Measurements from ENCODE around the gene COL6A1.
"Not testable (repeated sequence)": the region's sequence is repeated elsewhere in the genome, so short reads cannot be mapped to it uniquely, and the experiment has no call there.

COL6A1 gene

DNA sequence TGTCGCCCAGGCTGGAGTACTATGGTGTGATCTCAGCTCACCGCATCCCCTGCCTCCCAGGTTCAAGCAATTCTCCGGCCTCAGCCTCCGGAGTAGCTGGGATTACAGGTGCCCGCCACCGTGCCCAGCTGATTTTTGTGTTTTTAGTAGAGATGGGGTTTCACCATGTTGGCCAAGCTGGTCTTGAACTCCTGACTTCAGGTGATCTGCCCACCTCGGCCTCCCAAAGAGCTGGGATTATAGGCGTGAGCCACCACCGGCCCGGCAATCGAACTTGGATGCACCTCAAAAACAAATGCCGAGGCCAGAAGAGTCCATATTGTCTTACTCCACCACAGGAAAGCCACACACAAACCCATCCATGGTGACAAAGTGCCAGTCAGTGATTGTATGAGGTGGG, 65.3 kb downstream of the COL6A1 start:
- H3K27me3 ChIP-seq (ENCODE audit: control insufficient read depth, insufficient read depth, low read length); H3K4me2 ChIP-seq (ENCODE audit: low read length); H3K9me3 ChIP-seq (replicated peaks; ENCODE audit: low read length); H3K36me3 ChIP-seq (ENCODE audit: insufficient read depth, low read length); H3K4me3 ChIP-seq (ENCODE audit: low read length); H3K9ac ChIP-seq (ENCODE audit: low read depth, low read length): not testable (repeated sequence)
- H3K4me1 ChIP-seq (ENCODE audit: control insufficient read depth, insufficient read depth, low read length), result peaks cover 23% of the 10 kb centered on the region

GRCh38 chr21:46048926-46049889, 67.6 kb downstream of the COL6A1 start:
- no peaks in the 10 kb centered on the region for H3K27me3 ChIP-seq (ENCODE audit: control insufficient read depth, insufficient read depth, low read length)
- no peaks in the 10 kb centered on the region for H3K9me3 ChIP-seq (replicated peaks; ENCODE audit: low read length)
- H3K4me2 ChIP-seq (ENCODE audit: low read length), result peak overlapping the region; percentile 58
- peak overlapping the region; percentile 31 for H3K4me3 ChIP-seq (ENCODE audit: low read length)
- peak overlapping the region; percentile 76 for H3K9ac ChIP-seq (ENCODE audit: low read depth, low read length)
- peaks cover 41% of the 10 kb centered on the region for H3K4me1 ChIP-seq (ENCODE audit: control insufficient read depth, insufficient read depth, low read length)
- no peaks in the 10 kb centered on the region for H3K36me3 ChIP-seq (ENCODE audit: insufficient read depth, low read length)

- H3K9ac ChIP-seq (ENCODE audit: low read depth, low read length), result peak overlapping the region; percentile 73
- H3K36me3 ChIP-seq (ENCODE audit: insufficient read depth, low read length), result no peaks in the 10 kb centered on the region
- peak overlapping the region; percentile 58 for H3K4me2 ChIP-seq (ENCODE audit: low read length)
- peak overlapping the region; percentile 23 for H3K4me3 ChIP-seq (ENCODE audit: low read length)
- H3K4me1 ChIP-seq (ENCODE audit: control insufficient read depth, insufficient read depth, low read length), result peaks cover 45% of the 10 kb centered on the region
- no peaks in the 10 kb centered on the region for H3K9me3 ChIP-seq (replicated peaks; ENCODE audit: low read length)
- no peaks in the 10 kb centered on the region for H3K27me3 ChIP-seq (ENCODE audit: control insufficient read depth, insufficient read depth, low read length)
Measured at GRCh38 chr21:46049890-46050667, 68.5 kb downstream of the COL6A1 start.

- Histone ChIP-seq H3K9me3 (replicated peaks; ENCODE audit: low read length) (no peaks in the 10 kb centered on the region), H3K27me3 (ENCODE audit: control insufficient read depth, insufficient read depth, low read length) (no peaks in the 10 kb centered on the region), H3K36me3 (ENCODE audit: insufficient read depth, low read length) (no peaks in the 10 kb centered on the region), H3K9ac (ENCODE audit: low read depth, low read length) (peak overlapping the region; percentile 73), H3K4me1 (ENCODE audit: control insufficient read depth, insufficient read depth, low read length) (peaks cover 52% of the 10 kb centered on the region), H3K4me3 (ENCODE audit: low read length) (no peak overlapping the region), H3K4me2 (ENCODE audit: low read length) (no peak overlapping the region)
Measured at GRCh38 chr21:46050668-46051378, 69.3 kb downstream of the COL6A1 start.

DNA sequence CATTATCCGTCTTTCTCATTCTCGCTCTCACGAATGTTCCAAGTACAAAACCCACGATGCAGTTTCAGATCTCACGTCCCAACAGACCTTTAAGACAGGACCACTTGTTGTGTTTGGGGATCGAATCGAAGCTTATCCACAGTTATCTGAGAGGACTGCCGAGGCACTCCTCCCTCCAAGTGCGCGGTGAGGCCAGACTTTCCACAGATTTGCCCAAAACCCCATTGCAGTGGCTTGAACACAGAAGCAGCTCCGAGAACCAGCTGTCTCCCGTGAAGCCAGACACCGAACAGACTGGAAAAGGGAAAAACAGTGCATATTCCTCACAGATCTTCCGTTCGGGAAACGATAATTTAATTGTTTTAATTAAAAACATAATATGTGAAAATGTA, 69.8 kb downstream of the COL6A1 start:
- Histone ChIP-seq H3K9me3 (replicated peaks; ENCODE audit: low read length) (no peaks in the 10 kb centered on the region), H3K9ac (ENCODE audit: low read depth, low read length) (no peak overlapping the region), H3K4me2 (ENCODE audit: low read length) (no peak overlapping the region), H3K27me3 (ENCODE audit: control insufficient read depth, insufficient read depth, low read length) (no peaks in the 10 kb centered on the region), H3K36me3 (ENCODE audit: insufficient read depth, low read length) (no peaks in the 10 kb centered on the region), H3K4me1 (ENCODE audit: control insufficient read depth, insufficient read depth, low read length) (peaks cover 57% of the 10 kb centered on the region), H3K4me3 (ENCODE audit: low read length) (no peak overlapping the region)

GRCh38 chr21:46051821-46052675, 70.5 kb downstream of the COL6A1 start:
- Histone ChIP-seq H3K9me3 (replicated peaks; ENCODE audit: low read length) (no peaks in the 10 kb centered on the region), H3K36me3 (ENCODE audit: insufficient read depth, low read length) (no peaks in the 10 kb centered on the region), H3K4me1 (ENCODE audit: control insufficient read depth, insufficient read depth, low read length) (peaks cover 64% of the 10 kb centered on the region), H3K27me3 (ENCODE audit: control insufficient read depth, insufficient read depth, low read length) (no peaks in the 10 kb centered on the region), H3K9ac (ENCODE audit: low read depth, low read length) (no peak overlapping the region), H3K4me3 (ENCODE audit: low read length) (no peak overlapping the region), H3K4me2 (ENCODE audit: low read length) (no peak overlapping the region)

DNA sequence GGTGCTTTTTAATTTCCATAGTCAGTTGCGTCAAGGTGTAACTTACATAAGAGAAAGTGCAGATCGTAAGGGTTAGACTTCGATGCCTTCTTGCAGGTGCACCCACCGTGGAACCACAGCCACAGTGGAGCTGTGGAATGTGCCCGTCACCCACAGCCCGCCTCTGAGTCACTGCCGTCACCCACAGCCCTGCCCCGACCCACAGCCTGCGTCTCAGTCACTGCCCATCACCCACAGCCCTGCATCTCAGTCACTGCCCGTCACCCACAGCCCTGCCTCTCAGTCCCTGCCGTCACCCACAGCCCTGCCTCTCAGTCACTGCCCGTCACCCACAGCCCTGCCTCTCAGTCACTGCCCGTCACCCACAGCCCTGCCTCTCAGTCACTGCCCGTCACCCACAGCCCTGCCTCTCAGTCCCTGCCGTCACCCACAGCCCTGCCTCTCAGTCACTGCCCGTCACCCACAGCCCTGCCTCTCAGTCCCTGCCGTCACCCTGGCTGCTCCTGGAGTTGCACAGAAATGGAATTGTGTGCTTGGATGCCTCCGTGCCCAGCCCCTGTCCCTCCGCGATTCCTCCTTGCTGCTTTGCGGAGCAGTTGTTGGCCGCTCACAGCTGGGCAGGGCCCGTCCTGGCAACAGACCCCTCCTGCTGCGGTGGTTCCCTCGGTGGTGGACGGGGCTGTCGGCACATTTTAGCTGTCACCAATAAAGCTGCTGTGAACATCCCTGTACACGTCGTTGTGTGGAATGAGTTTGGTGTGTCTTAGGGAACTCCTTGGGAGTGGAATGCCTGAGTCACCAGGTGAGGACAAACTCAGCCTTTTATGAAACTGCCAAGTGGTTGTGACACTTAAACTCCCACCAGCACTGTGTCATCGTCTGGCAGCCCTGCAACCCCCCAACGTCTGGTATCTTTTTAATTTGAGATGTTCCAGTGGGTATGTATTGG, 71.4 kb downstream of the COL6A1 start:
- H3K4me2 ChIP-seq (ENCODE audit: low read length), result peak overlapping the region; percentile 89
- no peaks in the 10 kb centered on the region for H3K9me3 ChIP-seq (replicated peaks; ENCODE audit: low read length)
- no peaks in the 10 kb centered on the region for H3K27me3 ChIP-seq (ENCODE audit: control insufficient read depth, insufficient read depth, low read length)
- H3K36me3 ChIP-seq (ENCODE audit: insufficient read depth, low read length), result no peaks in the 10 kb centered on the region
- peak overlapping the region; percentile 51 for H3K4me3 ChIP-seq (ENCODE audit: low read length)
- H3K4me1 ChIP-seq (ENCODE audit: control insufficient read depth, insufficient read depth, low read length), result peaks cover 65% of the 10 kb centered on the region
- H3K9ac ChIP-seq (ENCODE audit: low read depth, low read length), result peak overlapping the region; percentile 77

GRCh38 chr21:46054031-46054430, 72.5 kb downstream of the COL6A1 start:
- Histone ChIP-seq H3K9ac (ENCODE audit: low read depth, low read length) (peak overlapping the region; percentile 58), H3K27me3 (ENCODE audit: control insufficient read depth, insufficient read depth, low read length) (no peaks in the 10 kb centered on the region), H3K4me1 (ENCODE audit: control insufficient read depth, insufficient read depth, low read length) (peaks cover 60% of the 10 kb centered on the region), H3K4me2 (ENCODE audit: low read length) (peak overlapping the region; percentile 89), H3K36me3 (ENCODE audit: insufficient read depth, low read length) (no peaks in the 10 kb centered on the region), H3K4me3 (ENCODE audit: low read length) (no peak overlapping the region), H3K9me3 (replicated peaks; ENCODE audit: low read length) (no peaks in the 10 kb centered on the region)

DNA sequence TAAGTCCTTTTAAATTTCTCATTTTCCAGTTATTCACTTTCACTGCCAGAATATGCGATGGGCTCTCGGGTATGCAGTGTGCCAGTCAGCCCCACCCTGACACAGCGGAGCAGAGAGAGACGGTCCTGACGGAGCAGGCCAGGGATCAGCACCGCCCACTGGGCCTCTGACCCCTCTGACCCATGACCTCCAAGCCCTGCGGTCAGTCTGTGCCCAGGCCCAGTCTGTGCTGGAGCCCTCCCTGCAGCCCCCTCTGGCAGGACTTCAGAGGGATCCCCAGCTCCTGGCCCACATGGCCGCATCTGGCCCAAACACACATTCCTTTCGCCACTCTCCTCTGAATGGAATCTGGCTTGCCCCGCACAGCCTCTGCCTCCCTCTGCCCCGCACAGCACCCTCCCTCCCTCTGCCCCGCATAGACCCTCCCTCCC, 72.9 kb downstream of the COL6A1 start:
- H3K9ac ChIP-seq (ENCODE audit: low read depth, low read length), result peak overlapping the region; percentile 58
- no peaks in the 10 kb centered on the region for H3K36me3 ChIP-seq (ENCODE audit: insufficient read depth, low read length)
- no peaks in the 10 kb centered on the region for H3K27me3 ChIP-seq (ENCODE audit: control insufficient read depth, insufficient read depth, low read length)
- no peaks in the 10 kb centered on the region for H3K9me3 ChIP-seq (replicated peaks; ENCODE audit: low read length)
- H3K4me1 ChIP-seq (ENCODE audit: control insufficient read depth, insufficient read depth, low read length), result peaks cover 55% of the 10 kb centered on the region
- peak overlapping the region; percentile 45 for H3K4me2 ChIP-seq (ENCODE audit: low read length)
- H3K4me3 ChIP-seq (ENCODE audit: low read length), result no peak overlapping the region
